Measurements from ENCODE around the gene RFX2.
"Not testable (repeated sequence)": the region's sequence is repeated elsewhere in the genome, so short reads cannot be mapped to it uniquely, and the experiment has no call there.

The RFX2 gene

GRCh38 chr19:6074709-6075403 is 35.4 kb downstream of the RFX2 start:
- DNase-seq (ENCODE audit: low read depth), result no peak

GRCh38 chr19:6073858-6074708 is 36.2 kb downstream of the RFX2 start:
- DNase-seq (ENCODE audit: low read depth), result no peak

- DNase-seq (ENCODE audit: low read depth), result not testable (repeated sequence)
These were observed 37.1 kb downstream of the RFX2 start for GRCh38 chr19:6073233-6073632.

GRCh38 chr19:6071875-6072274 is 38.4 kb downstream of the RFX2 start:
- DNase-seq (ENCODE audit: low read depth), result no peak

- DNase-seq (ENCODE audit: low read depth), result no peak
These were observed 39.4 kb downstream of the RFX2 start for GRCh38 chr19:6070720-6071485.

- no peak for DNase-seq (ENCODE audit: low read depth)
These were observed 40.1 kb downstream of the RFX2 start for GRCh38 chr19:6070207-6070681.

DNA sequence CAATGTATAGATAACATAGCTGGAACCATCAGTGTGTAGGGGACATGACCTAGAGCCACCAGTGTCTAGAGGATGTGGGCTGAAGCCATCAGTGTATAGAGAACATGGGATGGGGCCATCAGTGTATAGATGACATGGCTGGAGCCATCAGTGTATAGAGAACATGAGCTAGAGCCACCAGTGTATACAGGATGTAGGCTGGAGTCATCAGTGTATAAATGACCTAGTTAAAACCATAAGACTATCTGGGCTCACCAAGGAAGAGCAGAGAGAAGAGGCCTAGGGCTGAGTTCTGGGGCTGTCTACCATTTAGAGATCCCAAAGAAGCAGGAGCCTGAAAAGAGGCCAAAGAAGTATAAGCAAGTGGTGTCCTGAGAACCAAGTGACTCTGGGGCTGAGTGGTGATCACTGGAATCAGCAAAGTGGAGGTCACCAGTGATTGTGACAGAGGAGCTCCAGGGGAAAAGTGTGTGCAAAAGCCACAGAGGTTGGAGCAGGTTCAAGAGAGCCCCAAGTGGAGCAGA is 41.0 kb downstream of the RFX2 start:
- no peak for DNase-seq (ENCODE audit: low read depth)

DNA sequence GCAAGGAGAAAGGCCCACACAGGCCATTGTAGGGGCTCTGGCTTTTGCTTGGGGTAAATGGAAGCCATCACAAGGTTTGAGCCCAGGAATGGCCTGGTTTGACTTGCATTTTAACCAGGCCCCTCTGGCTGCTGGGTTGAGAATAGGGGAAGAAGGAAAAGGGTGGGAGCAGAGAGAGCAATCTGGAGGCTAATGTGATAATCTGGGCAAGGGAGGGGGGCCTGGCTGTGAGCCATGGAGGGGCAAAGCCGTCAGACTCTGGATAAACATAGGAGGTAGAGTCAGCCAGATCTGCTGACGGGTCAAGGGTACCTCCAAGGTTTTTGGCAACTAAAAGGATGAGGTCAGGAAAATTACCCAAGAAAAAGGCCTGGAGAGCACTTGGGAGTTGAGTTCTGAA is 41.6 kb downstream of the RFX2 start:
- no peak for DNase-seq (ENCODE audit: low read depth)

DNA sequence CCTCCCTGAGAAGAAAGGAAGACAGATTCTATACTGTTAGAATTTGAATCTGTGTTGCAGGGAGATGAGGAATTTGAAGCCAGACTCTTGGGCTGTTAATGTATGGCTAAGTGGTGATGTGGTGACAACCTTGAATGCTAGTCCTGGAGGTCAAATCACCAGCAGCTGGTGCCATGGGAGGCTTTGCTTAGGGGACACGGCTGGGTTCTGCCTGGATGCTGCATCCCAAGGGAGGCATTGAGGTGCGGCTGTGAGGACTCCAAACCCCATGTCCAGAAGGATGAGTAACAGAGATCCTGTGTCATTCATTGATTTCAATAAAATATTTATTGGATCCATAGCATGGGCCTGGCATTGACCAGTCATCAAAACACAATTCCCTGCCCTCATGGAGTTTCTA is 42.3 kb downstream of the RFX2 start:
- DNase-seq (ENCODE audit: low read depth), result no peak

GRCh38 chr19:6066661-6067646 is 43.3 kb downstream of the RFX2 start:
- DNase-seq (ENCODE audit: low read depth), result no peak

DNA sequence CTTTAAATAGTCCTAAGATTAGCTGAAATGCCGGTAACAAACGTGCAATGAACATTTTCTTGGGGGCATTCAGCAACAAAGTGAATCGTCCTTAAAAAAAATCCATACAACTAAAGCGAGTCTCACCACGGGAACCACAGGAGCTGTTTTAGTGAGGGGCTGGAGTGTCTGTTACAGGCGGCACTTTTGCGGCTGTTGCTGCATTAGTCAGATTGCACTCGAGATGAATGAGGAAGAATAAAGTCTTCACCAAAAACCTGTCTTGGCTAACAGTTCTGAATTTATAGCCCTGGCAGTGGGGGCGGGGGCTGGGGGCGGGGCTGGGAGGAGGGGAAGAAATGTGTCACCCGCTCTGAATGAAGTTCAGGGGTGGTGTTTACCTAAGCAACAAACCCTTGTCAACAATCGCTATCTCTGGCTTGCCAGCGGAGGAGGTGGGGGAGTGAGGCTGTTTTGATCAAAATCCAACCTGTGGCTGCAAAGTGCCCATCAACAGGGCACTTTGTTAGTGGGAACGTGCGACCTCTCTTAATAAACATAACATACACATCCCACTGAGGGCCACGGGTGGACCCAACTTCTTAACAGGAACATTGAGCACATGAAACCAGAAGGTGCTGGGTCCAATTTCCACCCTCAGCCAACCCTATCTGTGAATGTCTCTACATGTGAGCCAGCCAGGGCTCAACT is 44.5 kb downstream of the RFX2 start:
- DNase-seq (ENCODE audit: low read depth), result no peak

GRCh38 chr19:6064336-6065073 is 45.8 kb downstream of the RFX2 start:
- DNase-seq (ENCODE audit: low read depth), result no peak

- no peak for DNase-seq (ENCODE audit: low read depth)
These were observed 46.5 kb downstream of the RFX2 start for GRCh38 chr19:6063576-6064335.

GRCh38 chr19:6062961-6063575 is 47.2 kb downstream of the RFX2 start:
- no peak for DNase-seq (ENCODE audit: low read depth)

DNA sequence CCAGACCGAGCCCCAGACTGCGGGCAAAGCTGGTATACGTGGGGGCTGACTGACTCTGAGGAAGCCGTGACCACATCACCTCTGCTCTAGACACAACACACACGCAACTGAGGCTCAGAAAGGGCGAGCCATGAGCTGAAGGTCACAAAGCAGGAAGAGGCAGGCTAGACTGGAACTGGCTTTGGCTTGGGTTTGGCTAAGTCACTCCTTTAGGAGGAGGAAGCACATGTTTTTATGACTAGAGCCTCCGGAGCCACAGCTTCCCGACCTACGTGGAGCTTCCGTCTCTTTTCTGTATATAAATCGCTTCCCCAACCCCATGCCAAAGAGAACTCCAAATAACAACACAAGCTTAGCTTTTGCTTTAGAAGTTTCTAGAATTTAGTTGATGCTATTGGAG is 48.0 kb downstream of the RFX2 start:
- DNase-seq (ENCODE audit: low read depth), result no peak

DNA sequence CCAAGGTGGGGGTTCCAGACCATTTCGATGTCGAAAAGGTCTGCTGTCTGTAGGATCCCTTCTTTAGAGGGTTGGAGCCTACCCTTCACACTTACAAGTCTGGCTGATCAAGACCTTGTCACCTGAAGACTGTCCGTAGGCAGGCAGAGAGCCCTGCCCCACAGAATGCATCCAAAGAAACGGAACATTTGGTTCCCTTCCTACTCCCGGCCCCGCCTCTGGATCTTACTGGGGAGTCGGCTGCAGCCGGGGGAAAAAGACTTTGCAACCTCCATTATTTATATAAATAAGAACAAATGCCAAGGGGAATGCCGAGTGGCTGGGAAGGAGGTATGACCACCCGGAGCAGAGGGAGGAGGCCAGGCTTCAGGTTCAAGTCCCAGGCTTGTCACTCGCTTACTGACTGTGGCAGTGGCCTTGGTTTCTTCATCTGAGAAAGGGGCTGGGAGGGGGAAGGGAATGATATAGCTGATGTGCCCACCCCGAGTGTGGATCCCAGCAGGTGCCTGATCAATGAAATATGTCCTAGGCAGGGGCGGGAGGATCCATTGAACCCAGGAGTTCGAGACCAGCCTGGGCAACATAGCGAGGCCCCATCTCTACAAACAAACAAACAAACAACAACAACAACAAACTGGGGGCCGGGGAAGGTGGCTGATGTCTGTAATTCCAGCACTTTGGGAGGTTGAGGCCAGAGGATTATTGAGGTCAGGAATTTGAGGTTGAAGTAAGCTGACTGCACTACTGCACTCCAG is 48.7 kb downstream of the RFX2 start:
- no peak for DNase-seq (ENCODE audit: low read depth)

GRCh38 chr19:6060600-6061375 is 49.5 kb downstream of the RFX2 start:
- DNase-seq (ENCODE audit: low read depth), result no peak
